ENCODE measurements around the gene NR1D2. TPM values are rescaled to one million over a fixed set of nuclear protein-coding genes. Genes with fewer than 3 reads are reported as not detected.
A peak's percentile ranks its signal among the peaks of the same experiment; 100 is the strongest.

NR1D2 gene
- total RNA-seq, 2 donors from 2014 or later: 10.6 to 15.9 TPM

DNA sequence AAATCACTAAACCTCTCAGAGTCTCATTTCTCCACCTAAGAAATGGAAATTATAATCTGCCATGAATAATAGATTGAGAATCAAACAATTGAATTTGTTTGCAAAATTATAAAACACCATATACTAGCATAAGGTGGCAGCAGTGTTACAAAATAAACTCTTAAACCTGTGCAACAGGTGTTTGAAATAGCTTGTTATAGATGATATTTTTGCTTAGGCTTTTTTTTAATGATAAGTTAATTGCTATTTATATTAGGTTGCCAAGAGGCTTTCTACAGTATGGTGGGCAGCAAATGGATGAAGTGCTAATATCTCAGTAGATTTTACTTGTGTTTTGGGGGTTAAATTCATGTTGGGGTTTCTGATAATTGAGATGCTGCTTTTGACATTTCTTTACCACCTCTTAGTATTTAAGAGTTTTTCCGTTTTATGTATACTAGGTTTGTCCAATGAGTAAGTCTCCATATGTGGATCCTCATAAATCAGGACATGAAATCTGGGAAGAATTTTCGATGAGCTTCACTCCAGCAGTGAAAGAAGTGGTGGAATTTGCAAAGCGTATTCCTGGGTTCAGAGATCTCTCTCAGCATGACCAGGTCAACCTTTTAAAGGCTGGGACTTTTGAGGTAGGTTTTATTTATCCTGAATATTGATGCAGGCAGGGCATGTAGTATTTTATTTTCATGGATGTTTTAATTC is 19.6 kb downstream of the NR1D2 start:
- Mint-ChIP-seq H3K27ac (no peak overlapping the region), H3K36me3 (ENCODE audit: low read depth) (peaks cover 95% of the 10 kb centered on the region), H3K4me1 (peaks cover 25% of the 10 kb centered on the region), H3K9me3 (no peaks in the 10 kb centered on the region), H3K27me3 (no peaks in the 10 kb centered on the region), H3K4me3 (no peak overlapping the region)
- no peak for ATAC-seq (replicated peaks)

DNA sequence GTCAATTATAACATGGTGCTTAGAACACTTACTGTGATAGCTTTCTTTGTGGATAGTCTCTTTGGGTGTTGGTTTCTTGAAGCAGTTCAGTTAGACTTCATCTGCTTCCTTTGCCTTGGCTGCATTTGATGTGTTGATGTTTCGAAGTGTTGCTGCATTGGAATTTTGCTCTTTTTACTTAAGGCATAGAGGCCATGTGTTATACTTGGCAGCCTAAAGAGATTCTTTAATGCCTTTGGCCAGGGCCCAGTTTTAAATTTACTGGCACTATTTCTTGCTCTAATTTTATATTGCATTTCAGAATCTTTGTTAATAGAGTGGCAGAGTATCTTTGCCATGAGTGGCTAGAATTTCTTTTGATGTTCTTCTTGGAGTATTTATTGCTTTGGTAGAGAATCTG is 21.2 kb downstream of the NR1D2 start:
- H3K27me3 Mint-ChIP-seq: no peaks in the 10 kb centered on the region
- peaks cover 87% of the 10 kb centered on the region for H3K36me3 Mint-ChIP-seq (ENCODE audit: low read depth)
- peak overlapping the region; percentile 72 for H3K27ac Mint-ChIP-seq
- H3K9me3 Mint-ChIP-seq: no peaks in the 10 kb centered on the region
- no peak for ATAC-seq (replicated peaks)
- H3K4me3 Mint-ChIP-seq: no peak overlapping the region
- peaks cover 27% of the 10 kb centered on the region for H3K4me1 Mint-ChIP-seq

DNA sequence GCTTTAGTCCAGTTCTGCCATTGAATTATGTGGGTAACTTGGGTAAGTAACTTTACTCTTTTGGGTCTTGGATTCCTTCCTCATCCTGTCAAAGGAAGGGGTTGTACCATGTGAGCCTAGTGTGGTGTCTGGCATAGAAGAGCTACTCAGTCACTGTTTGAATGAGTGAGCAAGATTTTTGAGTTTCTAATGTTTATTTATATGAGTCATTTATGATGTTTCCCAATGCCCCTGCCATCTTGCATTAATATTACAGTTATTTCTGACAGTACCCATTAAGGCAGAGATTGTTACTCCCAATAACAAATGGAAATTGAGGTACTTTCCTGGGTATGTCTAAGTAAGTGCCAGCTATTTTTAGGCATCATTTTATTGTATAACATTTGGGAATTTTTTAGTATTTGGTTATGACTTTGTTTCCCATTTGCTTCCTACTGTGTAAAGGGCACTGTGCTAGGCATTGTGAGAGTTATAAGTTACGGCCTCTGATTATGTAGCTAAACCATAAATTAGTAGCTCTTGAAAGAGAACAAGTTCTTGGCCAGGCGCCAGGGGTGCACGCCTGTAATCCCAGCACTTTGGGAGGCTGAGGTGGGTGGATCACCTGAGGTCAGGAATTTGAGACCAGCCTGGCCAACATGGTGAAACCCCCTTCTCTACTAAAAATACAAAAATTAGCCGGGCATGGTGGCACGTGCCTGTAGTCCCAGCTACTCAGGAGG is 23.5 kb downstream of the NR1D2 start:
- H3K27ac Mint-ChIP-seq: peak overlapping the region; percentile 65
- H3K36me3 Mint-ChIP-seq (ENCODE audit: low read depth): peaks cover 84% of the 10 kb centered on the region
- no peak for ATAC-seq (replicated peaks)
- H3K4me1 Mint-ChIP-seq: peaks cover 19% of the 10 kb centered on the region
- H3K4me3 Mint-ChIP-seq: no peak overlapping the region
- no peaks in the 10 kb centered on the region for H3K27me3 Mint-ChIP-seq
- H3K9me3 Mint-ChIP-seq: no peaks in the 10 kb centered on the region

DNA sequence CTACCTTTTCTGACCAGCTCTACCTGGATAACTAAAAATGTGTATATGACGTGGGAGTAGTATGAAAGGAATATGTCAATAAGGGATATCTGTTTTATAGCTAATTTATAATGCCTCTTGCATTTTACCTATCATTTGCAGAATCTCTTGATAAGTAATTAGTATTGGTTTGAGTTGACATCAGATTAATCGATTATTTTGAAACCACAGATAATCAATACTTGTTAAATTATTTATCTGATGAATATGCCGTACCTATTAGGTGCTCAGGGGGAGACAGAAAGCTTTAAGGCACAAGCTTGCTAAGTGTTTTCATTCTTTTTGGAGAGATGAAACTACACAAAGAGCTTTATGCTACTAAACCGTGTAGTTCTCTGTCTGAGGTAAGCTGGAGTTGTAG is 24.3 kb downstream of the NR1D2 start:
- ATAC-seq (replicated peaks): no peak
- Mint-ChIP-seq H3K9me3 (no peaks in the 10 kb centered on the region), H3K27ac (peak overlapping the region; percentile 42), H3K4me1 (peaks cover 19% of the 10 kb centered on the region), H3K4me3 (no peak overlapping the region), H3K27me3 (no peaks in the 10 kb centered on the region), H3K36me3 (ENCODE audit: low read depth) (peaks cover 77% of the 10 kb centered on the region)

DNA sequence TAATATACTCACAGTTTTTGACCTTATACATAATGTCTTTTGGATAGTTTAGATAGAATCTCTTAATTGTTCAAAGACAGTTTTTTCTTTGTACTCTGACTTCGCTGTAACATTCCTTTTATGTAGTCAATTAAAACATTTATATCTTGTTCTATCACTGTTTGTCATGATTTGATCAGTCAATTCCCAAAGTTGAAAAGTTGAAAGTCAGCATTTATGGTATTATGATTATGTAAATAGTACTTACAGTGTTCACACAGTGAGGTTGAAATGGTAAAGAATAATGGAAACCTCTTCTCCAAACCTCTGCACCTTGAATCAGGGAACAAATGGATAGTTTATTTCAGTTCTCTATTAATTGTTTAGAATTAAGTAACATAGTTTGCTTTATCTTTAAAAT is 26.6 kb downstream of the NR1D2 start:
- peaks cover 73% of the 10 kb centered on the region for H3K36me3 Mint-ChIP-seq (ENCODE audit: low read depth)
- no peaks in the 10 kb centered on the region for H3K27me3 Mint-ChIP-seq
- no peak overlapping the region for H3K4me3 Mint-ChIP-seq
- no peaks in the 10 kb centered on the region for H3K9me3 Mint-ChIP-seq
- no peak for ATAC-seq (replicated peaks)
- H3K4me1 Mint-ChIP-seq: peaks cover 23% of the 10 kb centered on the region
- peak overlapping the region; percentile 10 for H3K27ac Mint-ChIP-seq

DNA sequence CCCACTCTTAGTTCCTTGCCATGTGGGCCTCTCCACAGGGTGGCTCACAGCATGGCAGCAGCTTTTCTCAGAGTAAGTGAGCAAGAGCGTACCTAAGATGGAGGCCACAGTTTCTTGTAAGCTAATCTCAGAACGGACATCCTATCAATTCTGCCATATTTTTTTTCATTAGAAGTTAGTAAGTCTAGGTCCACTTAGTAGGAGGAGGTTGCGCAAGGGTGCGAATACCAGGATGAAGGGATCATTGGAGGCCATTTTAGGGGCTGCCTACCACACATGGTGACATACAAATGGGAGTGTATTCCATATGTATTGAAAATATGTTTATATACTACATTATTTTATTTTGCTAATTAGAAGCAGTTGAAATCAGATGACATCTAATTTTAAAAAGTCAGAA is 31.5 kb downstream of the NR1D2 start:
- Mint-ChIP-seq H3K27ac (peak overlapping the region; percentile 68), H3K9me3 (no peaks in the 10 kb centered on the region), H3K4me3 (no peak overlapping the region), H3K4me1 (peaks cover 8% of the 10 kb centered on the region), H3K27me3 (no peaks in the 10 kb centered on the region), H3K36me3 (ENCODE audit: low read depth) (peaks cover 48% of the 10 kb centered on the region)
- no peak for ATAC-seq (replicated peaks)

DNA sequence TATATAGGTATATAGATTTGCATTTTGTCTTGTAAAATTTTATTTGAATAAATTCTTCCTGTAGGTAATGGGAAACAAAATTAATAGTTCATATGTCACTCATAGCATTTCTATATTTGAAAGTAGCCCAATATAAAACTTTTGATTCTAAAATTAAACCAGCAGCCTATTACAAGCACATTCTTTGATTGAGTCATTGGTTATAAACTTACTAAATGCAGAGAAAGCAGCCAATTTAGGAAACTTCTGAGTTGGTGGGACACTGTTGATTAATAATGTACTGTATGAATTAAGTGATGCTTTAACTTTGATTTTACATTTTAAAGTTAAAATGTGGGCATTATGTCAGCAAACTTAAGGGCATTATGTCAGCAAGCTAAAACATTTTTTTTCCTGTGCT is 34.5 kb downstream of the NR1D2 start:
- Mint-ChIP-seq H3K36me3 (ENCODE audit: low read depth) (peaks cover 28% of the 10 kb centered on the region), H3K27ac (no peak overlapping the region), H3K4me1 (peaks cover 8% of the 10 kb centered on the region), H3K9me3 (no peaks in the 10 kb centered on the region), H3K27me3 (no peaks in the 10 kb centered on the region), H3K4me3 (no peak overlapping the region)
- ATAC-seq (replicated peaks): no peak

DNA sequence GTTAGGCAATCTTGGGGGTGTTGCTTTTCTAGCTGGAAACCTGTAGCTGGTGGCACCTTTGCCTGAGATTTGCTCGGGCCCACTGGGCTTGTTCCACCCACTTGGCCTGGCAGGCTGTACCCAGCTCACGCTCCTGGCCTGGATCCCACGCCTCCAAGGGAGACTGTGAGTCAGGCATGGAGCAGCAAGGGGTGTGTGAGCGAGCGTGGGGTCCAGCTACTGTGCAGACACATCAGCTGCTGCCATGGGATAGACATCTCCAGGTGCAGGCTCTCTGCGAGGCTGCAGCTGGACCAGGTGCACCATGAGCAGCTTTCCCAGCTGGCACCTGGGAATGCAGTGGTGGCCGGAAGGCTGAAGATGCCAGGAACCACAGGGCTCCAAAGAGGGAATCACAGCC is 36.0 kb downstream of the NR1D2 start:
- Mint-ChIP-seq H3K27me3 (no peaks in the 10 kb centered on the region), H3K36me3 (ENCODE audit: low read depth) (peaks cover 16% of the 10 kb centered on the region), H3K4me1 (peaks cover 4% of the 10 kb centered on the region), H3K4me3 (no peak overlapping the region), H3K9me3 (no peaks in the 10 kb centered on the region), H3K27ac (no peak overlapping the region)
- ATAC-seq (replicated peaks): no peak

DNA sequence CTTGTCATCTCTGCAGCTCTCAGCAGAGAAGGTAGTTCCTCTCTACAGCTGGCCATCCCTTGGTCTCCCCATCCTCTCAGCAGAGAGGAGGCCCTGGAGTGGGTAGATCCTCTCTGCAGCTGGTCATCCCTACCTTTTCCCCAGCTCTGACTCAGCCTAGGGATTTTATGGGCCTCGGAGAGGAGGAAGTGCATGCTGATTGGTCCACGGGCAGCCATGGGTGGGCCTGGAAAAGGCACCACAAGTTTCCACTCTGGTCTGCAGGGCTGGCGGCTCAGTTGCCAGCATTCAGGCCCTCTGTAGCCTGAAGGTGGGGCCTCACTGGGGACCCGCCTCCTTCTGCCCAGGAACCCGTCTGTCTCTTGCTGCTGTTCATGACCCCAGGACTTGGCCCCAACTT is 36.9 kb downstream of the NR1D2 start:
- no peaks in the 10 kb centered on the region for H3K9me3 Mint-ChIP-seq

DNA sequence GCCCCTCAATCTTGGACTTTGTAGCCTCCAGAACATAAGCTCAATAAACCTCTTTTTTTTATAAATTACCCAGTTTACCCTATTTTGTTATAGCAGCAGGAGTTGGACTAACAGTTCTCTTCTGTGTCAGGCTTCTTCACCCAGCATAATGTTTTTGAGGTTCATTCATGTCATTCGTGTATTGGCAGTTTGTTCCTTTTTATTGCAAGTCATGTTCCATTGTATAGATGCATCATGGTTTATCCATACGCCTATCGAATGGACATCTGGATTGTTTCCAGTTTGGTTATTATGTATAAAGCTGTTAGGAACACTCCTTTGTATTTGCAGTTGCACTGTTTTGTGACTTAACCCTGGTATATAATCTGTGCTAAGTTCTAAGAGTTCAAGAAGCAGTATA is 39.8 kb downstream of the NR1D2 start:
- H3K4me1 Mint-ChIP-seq: no peaks in the 10 kb centered on the region
- H3K27me3 Mint-ChIP-seq: no peaks in the 10 kb centered on the region
- no peak for ATAC-seq (replicated peaks)
- H3K36me3 Mint-ChIP-seq (ENCODE audit: low read depth): no peaks in the 10 kb centered on the region
- no peak overlapping the region for H3K4me3 Mint-ChIP-seq
- no peaks in the 10 kb centered on the region for H3K9me3 Mint-ChIP-seq
- H3K27ac Mint-ChIP-seq: no peak overlapping the region

More for the DNA sequence above, 36.9 kb downstream of the NR1D2 start:
- Mint-ChIP-seq H3K27ac (no peak overlapping the region), H3K36me3 (ENCODE audit: low read depth) (peaks cover 9% of the 10 kb centered on the region), H3K4me1 (no peaks in the 10 kb centered on the region), H3K4me3 (no peak overlapping the region), H3K27me3 (no peaks in the 10 kb centered on the region)
- no peak for ATAC-seq (replicated peaks)

DNA sequence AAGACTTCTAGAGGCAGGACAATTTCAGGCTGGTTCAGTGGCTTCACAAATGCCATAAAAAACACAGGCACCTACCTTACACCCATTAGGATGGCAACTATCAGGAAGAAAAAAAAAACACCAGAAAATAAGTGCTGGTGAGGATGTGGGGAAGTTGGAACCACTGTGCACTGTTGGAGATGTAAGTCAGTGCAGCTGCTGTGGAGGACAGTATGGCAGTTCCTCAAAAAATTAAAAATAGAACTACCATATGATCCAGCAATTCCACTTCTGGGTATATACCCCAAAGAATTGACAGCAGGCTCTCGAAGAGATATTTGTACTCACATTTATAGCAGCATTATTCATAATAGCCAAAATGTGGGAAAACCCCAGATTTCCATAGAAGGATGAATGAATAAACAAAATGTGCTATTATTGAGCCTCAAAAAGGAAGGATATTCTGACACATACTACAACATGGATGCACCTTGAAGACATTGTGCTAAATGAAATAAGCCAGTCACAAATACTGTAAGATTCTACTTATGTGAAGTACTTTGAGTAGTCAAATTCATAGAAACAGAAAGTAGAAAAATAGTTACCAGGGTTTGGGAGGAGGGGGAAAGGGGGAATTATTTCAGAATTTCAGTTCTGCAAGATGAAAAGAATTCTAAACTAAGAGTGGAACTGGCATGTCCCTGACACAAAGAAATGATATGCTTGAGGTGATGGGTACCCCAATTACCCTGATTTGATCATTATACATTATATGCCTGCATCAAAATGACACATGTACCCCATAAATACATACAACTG is 40.9 kb downstream of the NR1D2 start:
- Mint-ChIP-seq H3K4me1 (no peaks in the 10 kb centered on the region), H3K9me3 (no peaks in the 10 kb centered on the region), H3K27ac (no peak overlapping the region), H3K4me3 (no peak overlapping the region), H3K27me3 (no peaks in the 10 kb centered on the region), H3K36me3 (ENCODE audit: low read depth) (no peaks in the 10 kb centered on the region)
- ATAC-seq (replicated peaks): no peak

DNA sequence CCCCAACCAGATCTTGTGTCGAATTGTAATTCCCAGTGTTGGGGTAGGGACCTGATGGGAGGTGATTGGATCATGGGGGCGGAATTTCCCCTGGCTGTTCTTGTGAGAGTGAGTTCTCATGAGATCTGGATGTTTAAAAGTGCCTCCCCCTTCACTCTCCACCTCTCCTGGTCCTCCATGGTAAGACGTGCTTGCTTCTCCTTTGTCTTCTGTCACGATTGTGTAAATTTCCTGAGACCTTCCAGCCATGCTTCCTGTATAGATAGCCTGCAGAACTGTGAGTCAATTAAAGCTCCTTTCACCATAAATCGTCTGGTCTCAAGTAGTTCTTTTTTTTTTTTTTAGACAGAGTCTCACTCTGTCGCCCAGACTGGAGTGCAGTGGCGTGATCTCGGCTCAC is 42.3 kb downstream of the NR1D2 start:
- no peaks in the 10 kb centered on the region for H3K27me3 Mint-ChIP-seq
- ATAC-seq (replicated peaks): no peak
- H3K36me3 Mint-ChIP-seq (ENCODE audit: low read depth): no peaks in the 10 kb centered on the region
- H3K4me1 Mint-ChIP-seq: no peaks in the 10 kb centered on the region
- H3K4me3 Mint-ChIP-seq: no peak overlapping the region
- no peak overlapping the region for H3K27ac Mint-ChIP-seq
- no peaks in the 10 kb centered on the region for H3K9me3 Mint-ChIP-seq

DNA sequence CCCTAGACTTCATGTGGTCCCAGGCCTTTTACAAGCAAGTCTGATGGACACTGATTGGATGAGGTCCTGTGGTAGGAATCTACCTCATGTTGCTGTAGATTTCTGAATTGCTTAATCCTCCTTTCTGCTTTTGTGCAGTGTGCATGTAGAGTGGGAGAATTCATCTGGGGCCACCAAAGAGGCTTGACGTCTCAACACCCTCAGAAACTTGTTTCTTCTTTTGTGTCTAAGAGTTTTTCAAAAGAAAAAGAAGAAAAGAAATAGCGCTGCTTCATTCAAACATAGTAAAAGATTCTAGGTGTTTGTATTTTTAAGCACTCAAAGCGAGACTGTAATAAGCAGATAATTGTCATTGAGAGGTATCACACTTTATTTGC is 46.2 kb downstream of the NR1D2 start:
- no peak overlapping the region for H3K27ac Mint-ChIP-seq
- no peaks in the 10 kb centered on the region for H3K27me3 Mint-ChIP-seq
- no peaks in the 10 kb centered on the region for H3K36me3 Mint-ChIP-seq (ENCODE audit: low read depth)
- ATAC-seq (replicated peaks): no peak
- no peaks in the 10 kb centered on the region for H3K9me3 Mint-ChIP-seq
- H3K4me1 Mint-ChIP-seq: no peaks in the 10 kb centered on the region
- H3K4me3 Mint-ChIP-seq: no peak overlapping the region

DNA sequence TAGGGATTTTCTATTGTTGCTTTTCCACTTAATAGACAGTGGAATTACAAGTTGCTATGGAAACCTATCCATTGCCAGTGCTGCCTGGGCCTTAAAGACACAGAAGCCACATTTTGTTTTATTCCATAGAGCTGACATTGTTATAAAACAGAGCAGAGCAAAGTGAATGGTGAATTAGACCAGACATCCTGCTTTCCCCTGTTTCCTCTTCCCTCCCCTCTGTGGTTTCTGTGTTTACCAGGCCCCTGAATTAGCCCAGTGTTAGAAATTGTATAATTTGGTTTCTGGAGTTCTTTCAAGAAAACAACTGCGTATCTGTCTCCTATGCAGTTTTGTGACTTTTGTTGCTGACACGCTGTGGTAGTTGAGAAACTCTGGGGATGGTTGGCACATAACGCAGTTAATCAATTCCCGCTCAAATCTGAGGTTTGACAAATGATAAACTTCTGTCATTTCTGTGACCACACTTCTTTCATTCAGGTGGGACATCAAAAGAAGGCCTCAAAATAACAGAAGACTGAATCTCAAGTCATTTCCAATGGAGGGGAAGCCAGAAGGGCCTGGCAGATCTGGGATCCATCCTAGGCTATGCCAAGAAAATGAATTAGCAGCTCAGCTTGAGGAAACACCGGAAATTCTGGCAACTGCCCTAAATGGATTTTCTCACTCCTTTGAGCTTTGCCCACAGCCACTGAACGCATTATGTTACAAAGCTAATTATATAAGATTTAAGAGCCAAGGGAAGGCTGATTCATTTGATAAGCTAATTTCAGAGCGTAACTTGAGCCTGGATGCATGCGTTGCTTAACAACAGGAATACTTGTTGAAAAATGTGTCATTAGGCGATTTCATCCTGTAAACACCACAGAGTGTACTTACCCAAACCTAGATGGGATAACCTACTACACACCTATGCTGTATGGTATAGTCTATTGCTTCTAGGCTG is 46.9 kb downstream of the NR1D2 start:
- Mint-ChIP-seq H3K4me3 (no peak overlapping the region), H3K9me3 (no peaks in the 10 kb centered on the region), H3K4me1 (no peaks in the 10 kb centered on the region), H3K27me3 (no peaks in the 10 kb centered on the region), H3K27ac (no peak overlapping the region), H3K36me3 (ENCODE audit: low read depth) (no peaks in the 10 kb centered on the region)
- no peak for ATAC-seq (replicated peaks)

All from activated T-helper 17 cell treated with anti-CD3 and anti-CD28 coated beads, Interleukin-2, amount 50 U/mL, for 72 hours (primary cell).